ENCODE data around the gene PATJ.

GRCh38 chr1:62111084-62111483, 368.8 kb downstream of the PATJ start:
- TF ChIP-seq, protein P1, sequence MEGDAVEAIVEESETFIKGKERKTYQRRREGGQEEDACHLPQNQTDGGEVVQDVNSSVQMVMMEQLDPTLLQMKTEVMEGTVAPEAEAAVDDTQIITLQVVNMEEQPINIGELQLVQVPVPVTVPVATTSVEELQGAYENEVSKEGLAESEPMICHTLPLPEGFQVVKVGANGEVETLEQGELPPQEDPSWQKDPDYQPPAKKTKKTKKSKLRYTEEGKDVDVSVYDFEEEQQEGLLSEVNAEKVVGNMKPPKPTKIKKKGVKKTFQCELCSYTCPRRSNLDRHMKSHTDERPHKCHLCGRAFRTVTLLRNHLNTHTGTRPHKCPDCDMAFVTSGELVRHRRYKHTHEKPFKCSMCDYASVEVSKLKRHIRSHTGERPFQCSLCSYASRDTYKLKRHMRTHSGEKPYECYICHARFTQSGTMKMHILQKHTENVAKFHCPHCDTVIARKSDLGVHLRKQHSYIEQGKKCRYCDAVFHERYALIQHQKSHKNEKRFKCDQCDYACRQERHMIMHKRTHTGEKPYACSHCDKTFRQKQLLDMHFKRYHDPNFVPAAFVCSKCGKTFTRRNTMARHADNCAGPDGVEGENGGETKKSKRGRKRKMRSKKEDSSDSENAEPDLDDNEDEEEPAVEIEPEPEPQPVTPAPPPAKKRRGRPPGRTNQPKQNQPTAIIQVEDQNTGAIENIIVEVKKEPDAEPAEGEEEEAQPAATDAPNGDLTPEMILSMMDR (IDR thresholded peaks at IDR 0.05) = no peak
- TF ChIP-seq POLR2A (IDR thresholded peaks at IDR 0.05) = no peak
